Measurements from ENCODE around the gene ARL4C.

The ARL4C gene

DNA sequence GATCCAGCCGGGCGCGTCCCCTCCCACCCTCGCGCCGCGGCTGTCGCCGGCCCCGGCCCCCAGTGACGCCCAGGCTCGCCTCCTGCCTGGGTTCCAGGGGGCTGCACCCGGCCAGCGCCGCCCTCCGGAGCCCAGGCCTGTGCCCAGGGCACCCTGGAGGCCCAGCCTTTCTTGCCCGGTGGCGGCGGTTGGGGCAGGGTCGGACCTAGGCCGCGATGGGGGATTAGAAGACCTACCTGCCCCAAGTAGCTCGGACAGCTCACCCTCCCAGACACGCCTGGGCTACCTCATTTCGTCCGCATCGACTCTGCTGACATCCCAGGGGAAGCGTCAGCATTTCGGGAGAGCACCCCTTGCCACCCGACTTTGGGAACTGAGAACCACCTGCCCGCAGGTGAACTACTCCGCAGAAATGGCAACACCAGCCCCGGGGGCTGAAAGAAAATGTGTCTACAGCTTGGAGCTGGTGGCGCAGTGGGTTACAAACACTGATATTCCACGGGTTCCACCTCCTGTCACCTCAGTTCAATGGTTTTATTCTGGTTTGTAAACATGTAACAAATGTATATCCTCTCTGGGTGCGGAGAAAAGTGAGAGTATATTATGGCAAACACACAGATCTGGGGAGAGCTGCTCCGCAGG, 834 bp upstream of the ARL4C start:
- DNase-seq, result no peak

GRCh38 chr2:234496055-234496834, 636 bp downstream of the ARL4C start:
- peak; percentile 18 for DNase-seq

- DNase-seq, result no peak
Measured at GRCh38 chr2:234495251-234496054, 1.4 kb downstream of the ARL4C start.

DNA sequence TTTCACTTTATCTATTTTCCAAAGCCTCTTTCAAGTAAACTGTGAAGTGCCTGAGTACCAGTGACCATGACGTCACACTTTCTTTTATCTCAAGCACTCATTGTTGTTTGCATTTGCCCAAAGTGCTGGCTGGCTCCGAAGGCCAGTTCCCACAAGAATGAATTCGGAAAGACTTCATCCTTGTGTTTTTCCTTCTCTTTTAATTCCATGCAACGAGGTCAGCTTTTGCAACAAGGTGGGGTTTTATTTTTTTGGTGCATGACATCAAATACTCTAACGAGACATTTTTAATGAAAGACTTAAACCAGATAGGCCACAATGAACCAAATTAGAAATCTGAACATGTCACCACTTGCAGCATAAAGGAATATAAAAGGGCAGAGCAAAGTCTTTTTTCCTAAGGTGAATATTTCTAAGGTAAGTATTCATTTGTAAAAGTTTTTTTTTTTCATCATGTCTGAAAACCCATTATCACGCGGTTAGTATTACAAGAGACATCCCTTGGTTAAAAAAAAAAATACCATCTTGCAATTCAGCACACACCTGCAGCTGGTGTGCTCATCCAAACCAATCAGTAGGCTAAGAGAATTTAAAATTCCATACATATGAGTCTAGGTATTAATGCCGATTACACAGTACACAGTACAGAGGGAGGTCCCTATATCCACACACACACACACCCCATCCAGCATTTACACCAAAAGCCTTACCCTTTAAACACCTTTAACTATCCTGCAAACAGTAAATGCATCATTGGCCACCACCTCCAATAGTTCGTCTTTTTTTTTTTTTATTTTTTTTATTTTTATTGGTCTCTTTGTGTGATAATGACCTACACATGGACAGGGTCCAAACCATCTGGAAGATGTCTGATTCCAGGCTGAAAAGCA, 2.3 kb downstream of the ARL4C start:
- DNase-seq, result peak; percentile 23

DNA sequence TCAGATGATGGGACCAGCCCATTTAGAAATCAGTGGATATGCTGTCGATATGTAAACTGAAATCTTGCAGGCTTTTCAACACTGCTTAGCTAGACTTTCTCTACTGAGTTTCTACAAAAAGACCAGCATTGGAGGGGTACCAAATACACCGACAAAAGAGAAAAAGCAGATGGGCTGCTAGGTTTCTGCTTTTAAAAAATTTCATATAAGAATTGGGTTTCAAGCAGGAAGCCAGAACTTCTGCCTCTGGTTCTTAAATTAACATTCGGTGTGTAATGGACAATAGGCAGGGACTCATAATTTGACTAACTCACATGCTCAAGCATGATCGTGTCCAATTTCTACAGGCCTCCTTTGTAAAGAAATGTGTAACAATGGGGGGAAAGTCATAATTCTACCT, 3.1 kb downstream of the ARL4C start:
- DNase-seq, result no peak

GRCh38 chr2:234492717-234493485, 4.0 kb downstream of the ARL4C start:
- no peak for DNase-seq

GRCh38 chr2:234491897-234492296, 5.0 kb downstream of the ARL4C start:
- no peak for DNase-seq

DNA sequence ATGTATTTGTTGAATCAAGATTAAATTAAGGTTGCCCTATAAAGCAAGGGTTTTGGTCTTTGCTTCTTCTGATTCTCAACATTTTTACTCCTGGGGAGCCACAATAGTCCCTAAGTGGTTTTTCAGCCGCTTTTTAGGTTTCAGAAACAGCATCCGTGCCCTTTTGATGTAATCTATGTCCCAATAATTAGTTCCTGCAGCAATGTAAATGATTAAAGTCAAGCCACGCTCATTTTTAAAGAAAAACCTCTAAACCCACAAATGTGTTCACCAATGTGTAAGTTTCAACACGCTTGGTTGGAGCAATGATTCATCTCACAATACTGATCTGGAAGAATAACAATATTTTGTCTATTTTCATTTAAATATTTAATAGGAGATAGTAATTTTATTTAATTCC, 5.6 kb downstream of the ARL4C start:
- no peak for DNase-seq

DNA sequence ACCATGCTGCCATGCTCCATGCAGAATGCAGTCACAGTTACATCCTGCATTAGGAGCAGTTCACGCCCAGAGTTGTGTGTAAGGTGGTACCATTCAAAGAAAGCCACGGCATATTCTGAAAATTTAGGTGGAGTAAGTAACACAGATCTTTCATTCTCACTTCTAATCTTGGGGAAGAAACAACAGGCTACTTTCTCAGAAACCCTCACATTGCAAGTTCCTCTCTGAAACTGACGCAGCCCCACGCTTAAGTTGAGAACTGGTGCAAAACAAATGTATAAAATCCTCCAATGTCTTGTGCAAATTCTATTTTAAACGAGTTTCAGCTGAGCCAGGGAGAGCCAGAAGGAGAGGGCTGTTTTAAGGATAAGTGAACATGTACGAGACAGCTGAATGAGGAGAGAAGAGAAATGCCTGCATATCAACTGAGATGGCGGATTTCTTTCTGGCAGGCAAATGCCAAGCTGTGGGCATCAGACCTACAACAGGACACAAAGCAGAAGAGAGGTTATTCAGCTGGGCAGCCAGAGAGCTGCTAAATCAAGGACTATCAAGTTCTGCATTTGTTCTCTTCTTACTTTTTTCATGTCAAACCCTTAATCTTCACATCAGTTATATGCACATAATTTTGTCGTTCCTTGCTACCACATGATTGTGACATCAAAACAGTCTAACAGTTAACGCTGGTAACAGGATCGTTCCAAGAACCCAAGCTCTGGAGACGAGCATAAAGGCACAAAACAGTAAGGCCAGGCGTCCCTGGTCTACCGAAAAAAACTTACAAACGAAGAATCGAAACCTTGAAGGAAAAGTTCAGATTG, 6.4 kb downstream of the ARL4C start:
- no peak for DNase-seq

DNA sequence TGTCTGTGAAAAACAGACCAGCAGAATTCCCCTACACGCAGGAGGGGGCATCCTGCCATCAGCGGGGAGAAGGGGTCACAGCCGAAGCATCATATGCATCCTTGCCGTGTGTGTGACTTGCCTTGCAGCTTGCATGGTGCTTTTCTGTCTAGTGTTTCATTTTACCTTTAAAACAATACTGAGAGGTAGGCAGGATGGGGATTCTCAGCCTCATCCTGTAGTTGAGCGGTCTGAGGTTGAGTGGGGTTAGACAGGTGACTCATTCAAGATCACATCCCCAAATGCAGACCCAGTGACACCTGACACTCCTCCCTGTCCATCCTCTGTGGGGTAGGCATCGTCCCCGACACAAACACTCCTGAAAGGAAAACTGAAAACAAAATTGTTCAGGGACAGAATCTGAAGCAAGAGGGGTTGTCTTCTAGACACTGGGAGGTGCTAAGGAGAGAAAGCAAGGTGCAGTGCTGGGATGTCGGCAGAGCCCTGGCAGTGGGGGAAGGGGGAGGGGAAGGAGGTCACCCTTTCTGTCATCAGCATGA, 7.9 kb downstream of the ARL4C start:
- no peak for DNase-seq

DNA sequence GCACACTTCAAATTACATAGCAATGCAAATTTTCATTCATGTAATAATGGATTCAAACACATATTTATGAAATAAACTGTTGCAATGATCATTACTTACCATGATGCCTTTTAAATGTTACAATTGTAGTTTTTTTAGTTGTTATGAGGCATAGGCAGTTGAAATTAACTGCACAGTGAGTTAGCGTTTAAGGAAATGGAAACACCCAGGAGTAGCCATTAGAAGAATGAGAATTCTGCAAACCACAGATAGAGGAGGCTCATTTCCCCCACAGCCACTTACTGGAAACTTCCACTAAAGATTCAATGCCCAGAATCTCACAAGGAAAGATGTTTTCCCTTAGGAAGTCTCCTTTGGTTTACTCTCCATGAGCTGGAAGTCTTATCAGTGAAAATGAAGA, 8.4 kb downstream of the ARL4C start:
- no peak for DNase-seq

DNA sequence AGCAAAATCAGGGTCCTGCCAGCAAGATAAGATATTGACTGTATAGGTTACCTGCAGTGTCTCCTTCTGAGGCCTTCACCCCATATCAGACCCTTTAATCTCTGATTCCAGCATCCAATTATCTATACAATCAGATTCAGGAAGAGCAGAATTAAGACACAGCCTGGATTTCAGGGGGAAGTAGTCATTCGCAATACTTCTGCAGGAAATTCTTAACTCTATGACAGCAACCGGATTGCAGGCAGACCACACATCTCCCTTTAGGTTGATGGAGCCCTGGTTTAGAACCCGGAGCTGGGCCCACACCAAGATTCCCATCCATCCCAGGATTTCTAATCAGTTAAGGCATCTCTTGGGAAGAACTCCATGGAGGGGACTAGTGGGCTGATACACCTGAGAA, 9.5 kb downstream of the ARL4C start:
- DNase-seq, result no peak

GRCh38 chr2:234483568-234484251, 13.2 kb downstream of the ARL4C start:
- DNase-seq, result peak; percentile 5

GRCh38 chr2:234481301-234481700, 15.6 kb downstream of the ARL4C start:
- no peak for DNase-seq

- peak; percentile 57 for DNase-seq
Measured at GRCh38 chr2:234480337-234480736, 16.5 kb downstream of the ARL4C start.

GRCh38 chr2:234479465-234479864, 17.4 kb downstream of the ARL4C start:
- no peak for DNase-seq

DNA sequence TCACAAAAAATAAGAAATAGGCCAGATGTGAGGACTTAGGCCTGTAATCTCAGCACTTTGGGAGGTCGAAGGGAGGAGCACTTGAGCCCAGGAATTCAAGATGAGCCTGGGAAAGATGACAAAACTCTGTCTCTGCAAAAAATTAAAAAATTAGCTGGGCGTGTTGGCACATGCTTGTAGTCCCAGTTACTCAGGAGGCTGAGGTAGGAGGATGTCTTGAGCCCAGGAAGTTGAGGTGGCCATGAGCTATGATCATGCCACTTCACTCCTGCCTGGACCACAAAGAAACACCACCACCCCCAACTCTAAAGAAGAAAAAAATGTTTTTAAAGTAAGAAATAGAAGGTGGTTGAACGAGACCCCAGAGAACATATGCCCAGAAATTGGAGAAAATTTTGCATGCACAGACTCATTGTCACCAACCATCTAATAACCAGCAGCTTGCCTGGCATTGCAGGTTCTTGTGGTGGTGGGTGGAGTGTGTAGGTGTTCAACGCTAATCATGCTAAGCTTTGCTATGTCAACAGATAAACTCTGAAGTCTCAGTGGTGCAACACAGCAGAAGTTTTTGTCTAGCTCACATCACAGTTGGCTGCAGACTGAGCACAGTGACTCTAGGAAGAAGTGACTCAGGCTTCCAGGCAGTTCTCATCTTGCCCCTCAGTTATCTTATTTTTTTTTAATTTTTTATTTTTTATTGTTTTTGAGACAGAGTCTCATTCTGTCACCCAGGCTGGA, 18.6 kb downstream of the ARL4C start:
- DNase-seq, result no peak

DNA sequence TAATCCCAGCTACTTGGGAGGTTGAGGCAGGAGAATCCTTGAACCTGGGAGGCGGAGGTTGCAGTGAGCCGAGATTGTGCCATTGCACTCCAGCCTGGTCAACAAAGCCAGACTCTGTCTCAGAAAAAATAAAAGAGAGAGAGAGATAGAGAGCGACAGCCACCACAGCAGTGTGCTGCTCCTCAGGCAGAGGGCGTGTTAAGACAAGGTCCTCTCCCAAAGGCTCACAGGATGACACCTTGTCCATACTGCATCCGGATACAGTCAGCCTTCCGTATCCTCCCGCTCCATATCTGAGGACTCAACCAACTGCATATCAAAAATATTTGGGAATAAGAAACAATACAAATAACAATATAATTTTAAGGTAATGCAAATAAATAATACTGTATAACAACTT, 20.1 kb downstream of the ARL4C start:
- no peak for DNase-seq

DNA sequence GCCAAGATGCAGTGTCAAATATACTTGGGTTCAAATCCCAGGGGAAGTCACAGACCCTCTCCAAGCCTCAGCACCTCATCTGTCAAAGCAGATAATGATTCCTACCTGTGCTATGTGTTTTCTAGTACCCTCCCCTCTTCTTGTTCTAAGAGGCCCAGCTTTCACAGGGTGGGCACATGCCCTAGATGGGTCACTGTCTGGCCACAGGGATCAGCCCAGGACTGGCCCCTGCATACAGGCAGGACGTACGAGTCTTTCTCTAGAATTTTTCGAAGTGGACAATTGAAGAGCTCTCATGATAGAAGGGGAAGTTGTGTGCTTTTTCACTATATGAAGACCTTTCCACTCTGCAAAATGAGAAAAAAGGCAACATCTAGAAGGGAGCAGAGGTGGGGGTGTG, 22.2 kb downstream of the ARL4C start:
- DNase-seq, result no peak
